GM23338 (cell line): ENCODE measurements around the gene CCDC38.

Experiments used
- CTCF ChIP-seq, 2 experiments: fragments of 200-600 bp in 1 of 2; sonication (generic) in 1 of 2; conservative IDR thresholded peaks; 2 replicates each; pipeline versions ENCODE4 v1.5.1 to v1.6.1; 2016 to 2017; ENCODE audit warnings: antibody characterized with exemption in 2 of 2, low read depth in 2 of 2, mild to moderate bottlenecking in 2 of 2, moderate library complexity in 1 of 2
- EZH2 ChIP-seq: fragments of 200-600 bp; sonication (generic); IDR thresholded peaks from one replicate; pipeline ENCODE4 v1.8.0; 2017; ENCODE audit warnings: antibody characterized with exemption, mild to moderate bottlenecking, low read depth; ENCODE audit not compliant: unreplicated experiment

GRCh38 chr12:95909871-95910270 is 32.5 kb downstream of the CCDC38 start:
- TF ChIP-seq CTCF (conservative IDR thresholded peaks at IDR 0.05; ENCODE audit: low read depth in 2 of 2) (no peak), EZH2 (no peak)
